HEK293 (cell line): Measurements from ENCODE around the gene SEC11A.
A peak's percentile ranks its signal among the peaks of the same experiment; 100 is the strongest.

Experiments used
- GLI2 ChIP-seq: fragments of 450-650 bp; formaldehyde crosslinking; IDR thresholded peaks from 2 replicates; pipeline ENCODE4; 2017; ENCODE audit warnings: missing biosample characterization, missing genetic modification characterization, low read depth, borderline replicate concordance
- GLIS1 ChIP-seq: fragments of 450-650 bp; formaldehyde crosslinking; IDR thresholded peaks from 2 replicates; pipeline ENCODE4 v1.5.1; 2016; ENCODE audit warnings: missing biosample characterization, missing genetic modification characterization
- KLF16 ChIP-seq: fragments of 450-650 bp; formaldehyde crosslinking; IDR thresholded peaks from 2 replicates; pipeline ENCODE4 v1.5.1; 2017; ENCODE audit warnings: missing biosample characterization, missing genetic modification characterization
- RBAK ChIP-seq: fragments of 450-650 bp; formaldehyde crosslinking; IDR thresholded peaks from 2 replicates; pipeline ENCODE4 v1.5.1; 2016; ENCODE audit warnings: missing biosample characterization, missing genetic modification characterization
- REPIN1 ChIP-seq: fragments of 450-650 bp; formaldehyde crosslinking; IDR thresholded peaks from 2 replicates; pipeline ENCODE4 v1.5.1; 2017; ENCODE audit warnings: missing biosample characterization, missing genetic modification characterization, low read depth
- SP2 ChIP-seq: fragments of 450-650 bp; formaldehyde crosslinking; IDR thresholded peaks from 2 replicates; pipeline ENCODE4 v1.5.1; 2016; ENCODE audit warnings: missing biosample characterization, missing genetic modification characterization
- ZBTB7A ChIP-seq: fragments of 450-650 bp; formaldehyde crosslinking; IDR thresholded peaks from 2 replicates; pipeline ENCODE4 v1.5.1; 2016; ENCODE audit warnings: low read depth, missing biosample characterization, missing genetic modification characterization
- ZBTB8A ChIP-seq: fragments of 450-650 bp; formaldehyde crosslinking; IDR thresholded peaks from 2 replicates; pipeline ENCODE4 v1.5.1; 2016; ENCODE audit warnings: missing biosample characterization, missing genetic modification characterization
- ZFHX2 ChIP-seq: fragments of 450-650 bp; formaldehyde crosslinking; conservative IDR thresholded peaks from 2 replicates; pipeline ENCODE4 v1.5.1; 2016; ENCODE audit warnings: missing biosample characterization, missing genetic modification characterization
- ZNF175 ChIP-seq: fragments of 450-650 bp; formaldehyde crosslinking; IDR thresholded peaks from 2 replicates; pipeline ENCODE4 v1.5.1; 2016; ENCODE audit warnings: missing biosample characterization, missing genetic modification characterization
- ZNF202 ChIP-seq: fragments of 450-650 bp; formaldehyde crosslinking; IDR thresholded peaks from 2 replicates; pipeline ENCODE4 v1.5.1; 2016; ENCODE audit warnings: missing biosample characterization, missing genetic modification characterization, borderline replicate concordance
- ZNF223 ChIP-seq: fragments of 450-650 bp; formaldehyde crosslinking; IDR thresholded peaks from 2 replicates; pipeline ENCODE4 v1.5.1; 2016; ENCODE audit warnings: missing biosample characterization, missing genetic modification characterization
- ZNF266 ChIP-seq: fragments of 450-650 bp; formaldehyde crosslinking; IDR thresholded peaks from 2 replicates; pipeline ENCODE4 v1.5.1; 2016; ENCODE audit warnings: missing biosample characterization, missing genetic modification characterization, low read depth
- ZNF292 ChIP-seq: fragments of 450-650 bp; formaldehyde crosslinking; IDR thresholded peaks from 2 replicates; pipeline ENCODE4 v1.5.1; 2016; ENCODE audit warnings: low read depth, missing biosample characterization, missing genetic modification characterization, borderline replicate concordance
- ZNF37A ChIP-seq: fragments of 450-650 bp; IDR thresholded peaks from 2 replicates; pipeline ENCODE4 v1.5.1; 2018; ENCODE audit warnings: missing biosample characterization, missing genetic modification characterization
- ZNF398 ChIP-seq: fragments of 450-650 bp; formaldehyde crosslinking; IDR thresholded peaks from 2 replicates; pipeline ENCODE4 v1.5.1; 2017; ENCODE audit warnings: missing biosample characterization, missing genetic modification characterization
- ZNF416 ChIP-seq: fragments of 450-650 bp; formaldehyde crosslinking; IDR thresholded peaks from 2 replicates; pipeline ENCODE4 v1.5.1; 2016; ENCODE audit warnings: missing biosample characterization, missing genetic modification characterization
- ZNF48 ChIP-seq: fragments of 450-650 bp; formaldehyde crosslinking; IDR thresholded peaks from 2 replicates; pipeline ENCODE4 v1.5.1; 2016; ENCODE audit warnings: missing biosample characterization, missing genetic modification characterization
- ZNF488 ChIP-seq: fragments of 450-650 bp; formaldehyde crosslinking; IDR thresholded peaks from 2 replicates; pipeline ENCODE4 v1.5.1; 2016; ENCODE audit warnings: missing biosample characterization, missing genetic modification characterization
- ZNF518A ChIP-seq: fragments of 450-650 bp; formaldehyde crosslinking; conservative IDR thresholded peaks from 2 replicates; pipeline ENCODE4 v1.5.1; 2016; ENCODE audit warnings: low read depth, missing biosample characterization, missing genetic modification characterization
- ZNF521 ChIP-seq: fragments of 450-650 bp; formaldehyde crosslinking; IDR thresholded peaks from 2 replicates; pipeline ENCODE4 v1.5.1; 2017; ENCODE audit warnings: missing biosample characterization, mild to moderate bottlenecking, missing genetic modification characterization
- ZNF645 ChIP-seq: fragments of 450-650 bp; formaldehyde crosslinking; IDR thresholded peaks from 2 replicates; pipeline ENCODE4; 2016; ENCODE audit warnings: missing biosample characterization, missing genetic modification characterization
- ZNF654 ChIP-seq: fragments of 450-650 bp; formaldehyde crosslinking; IDR thresholded peaks from 2 replicates; pipeline ENCODE4 v1.5.1; 2016; ENCODE audit warnings: low read depth, missing biosample characterization, missing genetic modification characterization
- ZNF785 ChIP-seq: fragments of 450-650 bp; formaldehyde crosslinking; IDR thresholded peaks from 2 replicates; pipeline ENCODE4 v1.5.1; 2016; ENCODE audit warnings: missing biosample characterization, missing genetic modification characterization
- TF ChIP-seq, protein P1 (sequence below): fragments of 450-650 bp; formaldehyde crosslinking; IDR thresholded peaks from 2 replicates; pipeline ENCODE4 v1.5.1; 2016; ENCODE audit warnings: missing biosample characterization, missing genetic modification characterization
- TF ChIP-seq, protein P2 (sequence below): fragments of 450-650 bp; formaldehyde crosslinking; conservative IDR thresholded peaks from 2 replicates; pipeline ENCODE4 v1.5.1; 2016; ENCODE audit warnings: low read depth, missing biosample characterization, missing genetic modification characterization

The SEC11A gene

DNA sequence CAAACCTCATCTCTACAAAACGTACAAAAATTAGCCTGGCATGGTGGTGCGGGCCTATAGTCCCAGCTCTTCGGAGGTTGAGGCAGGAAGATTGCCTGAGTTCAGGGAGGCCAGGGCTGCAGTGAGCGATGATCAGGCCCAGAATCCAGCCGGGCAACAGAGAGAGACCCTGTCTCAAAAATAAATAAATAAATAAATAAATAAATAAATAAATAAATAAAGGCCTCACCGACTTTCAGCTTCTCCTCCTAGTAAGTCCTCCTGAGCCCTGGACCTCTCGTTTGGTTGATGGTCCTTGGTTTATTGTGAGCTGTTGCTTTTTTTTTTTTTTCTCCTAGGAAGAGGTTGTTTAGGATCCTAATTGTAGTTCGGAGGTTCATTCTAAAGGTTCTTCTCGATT is 86.9 kb downstream of the SEC11A start (continued):
- TF ChIP-seq SP2 (tag by site-specific recombination): no peak
- no peak for TF ChIP-seq KLF16 (tag by site-specific recombination)
- no peak for TF ChIP-seq ZNF521
- TF ChIP-seq ZNF518A: peak; percentile 95
- TF ChIP-seq REPIN1: no peak
- no peak for TF ChIP-seq ZNF645
- TF ChIP-seq, protein P1, sequence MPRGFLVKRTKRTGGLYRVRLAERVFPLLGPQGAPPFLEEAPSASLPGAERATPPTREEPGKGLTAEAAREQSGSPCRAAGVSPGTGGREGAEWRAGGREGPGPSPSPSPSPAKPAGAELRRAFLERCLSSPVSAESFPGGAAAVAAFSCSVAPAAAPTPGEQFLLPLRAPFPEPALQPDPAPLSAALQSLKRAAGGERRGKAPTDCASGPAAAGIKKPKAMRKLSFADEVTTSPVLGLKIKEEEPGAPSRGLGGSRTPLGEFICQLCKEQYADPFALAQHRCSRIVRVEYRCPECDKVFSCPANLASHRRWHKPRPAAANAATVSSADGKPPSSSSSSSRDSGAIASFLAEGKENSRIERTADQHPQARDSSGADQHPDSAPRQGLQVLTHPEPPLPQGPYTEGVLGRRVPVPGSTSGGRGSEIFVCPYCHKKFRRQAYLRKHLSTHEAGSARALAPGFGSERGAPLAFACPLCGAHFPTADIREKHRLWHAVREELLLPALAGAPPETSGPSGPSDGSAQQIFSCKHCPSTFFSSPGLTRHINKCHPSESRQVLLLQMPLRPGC (tag by site-specific recombination): no peak
- TF ChIP-seq ZNF488 (tag by site-specific recombination): no peak
- TF ChIP-seq, protein P2, sequence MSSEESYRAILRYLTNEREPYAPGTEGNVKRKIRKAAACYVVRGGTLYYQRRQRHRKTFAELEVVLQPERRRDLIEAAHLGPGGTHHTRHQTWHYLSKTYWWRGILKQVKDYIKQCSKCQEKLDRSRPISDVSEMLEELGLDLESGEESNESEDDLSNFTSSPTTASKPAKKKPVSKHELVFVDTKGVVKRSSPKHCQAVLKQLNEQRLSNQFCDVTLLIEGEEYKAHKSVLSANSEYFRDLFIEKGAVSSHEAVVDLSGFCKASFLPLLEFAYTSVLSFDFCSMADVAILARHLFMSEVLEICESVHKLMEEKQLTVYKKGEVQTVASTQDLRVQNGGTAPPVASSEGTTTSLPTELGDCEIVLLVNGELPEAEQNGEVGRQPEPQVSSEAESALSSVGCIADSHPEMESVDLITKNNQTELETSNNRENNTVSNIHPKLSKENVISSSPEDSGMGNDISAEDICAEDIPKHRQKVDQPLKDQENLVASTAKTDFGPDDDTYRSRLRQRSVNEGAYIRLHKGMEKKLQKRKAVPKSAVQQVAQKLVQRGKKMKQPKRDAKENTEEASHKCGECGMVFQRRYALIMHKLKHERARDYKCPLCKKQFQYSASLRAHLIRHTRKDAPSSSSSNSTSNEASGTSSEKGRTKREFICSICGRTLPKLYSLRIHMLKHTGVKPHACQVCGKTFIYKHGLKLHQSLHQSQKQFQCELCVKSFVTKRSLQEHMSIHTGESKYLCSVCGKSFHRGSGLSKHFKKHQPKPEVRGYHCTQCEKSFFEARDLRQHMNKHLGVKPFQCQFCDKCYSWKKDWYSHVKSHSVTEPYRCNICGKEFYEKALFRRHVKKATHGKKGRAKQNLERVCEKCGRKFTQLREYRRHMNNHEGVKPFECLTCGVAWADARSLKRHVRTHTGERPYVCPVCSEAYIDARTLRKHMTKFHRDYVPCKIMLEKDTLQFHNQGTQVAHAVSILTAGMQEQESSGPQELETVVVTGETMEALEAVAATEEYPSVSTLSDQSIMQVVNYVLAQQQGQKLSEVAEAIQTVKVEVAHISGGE (tag by site-specific recombination): peak; percentile 82
- TF ChIP-seq ZNF48 (tag by site-specific recombination): no peak
- TF ChIP-seq ZBTB8A (tag by site-specific recombination): peak; percentile 80
- TF ChIP-seq ZNF416 (tag by site-specific recombination): no peak
- TF ChIP-seq RBAK (tag by site-specific recombination): 0 out of 2 replicates have a peak, but pooled peaks have one; percentile 55
- peak; percentile 50; the same call in 1 of the 2 replicates for TF ChIP-seq GLI2 (tag by site-specific recombination)
- TF ChIP-seq ZNF175: no peak
- TF ChIP-seq ZNF266 (tag by site-specific recombination): 0 out of 2 replicates have a peak, but pooled peaks have one; percentile 67
- TF ChIP-seq ZNF37A (tag by site-specific recombination): no peak
- no peak for TF ChIP-seq ZNF398 (tag by site-specific recombination)
- TF ChIP-seq GLIS1 (tag by site-specific recombination): no peak
- peak; percentile 39; the same call in 1 of the 2 replicates for TF ChIP-seq ZNF654 (tag by site-specific recombination)
- 0 out of 2 replicates have a peak, but pooled peaks have one; percentile 56 for TF ChIP-seq ZNF223 (tag by site-specific recombination)
- no peak for TF ChIP-seq ZNF785 (tag by site-specific recombination)
- 0 out of 2 replicates have a peak, but pooled peaks have one; percentile 31 for TF ChIP-seq ZNF292
- TF ChIP-seq ZFHX2 (tag by site-specific recombination): no peak
- TF ChIP-seq ZBTB7A (tag by site-specific recombination): no peak
- TF ChIP-seq ZNF202: peak; percentile 65; the same call in 1 of the 2 replicates
